GM12878 (cell line): Measurements from ENCODE around the gene MIER3. TPM values are rescaled to one million over a fixed set of nuclear protein-coding genes. Genes with fewer than 3 reads are reported as not detected.

Experiments used
- ATF7 ChIP-seq: fragments of 450-650 bp; IDR thresholded peaks from 2 replicates; pipeline ENCODE4 v1.6.1; 2016; ENCODE audit warnings: low read depth, mild to moderate bottlenecking
- EED ChIP-seq: sonication (generic); IDR thresholded peaks from 2 replicates; pipeline ENCODE4 v1.6.1; 2016; ENCODE audit warnings: antibody characterized with exemption, low read depth
- ETV6 ChIP-seq, 2 experiments: fragments of 450-650 bp in 1 of 2; IDR thresholded peaks in 1 of 2; conservative IDR thresholded peaks in 1 of 2; 2 replicates each; pipeline ENCODE4 v1.6.1; 2014; ENCODE audit warnings: antibody characterized with exemption in 1 of 2, borderline replicate concordance in 1 of 2, low read depth in 1 of 2, mild to moderate bottlenecking in 1 of 2, moderate library complexity in 1 of 2
- GABPA ChIP-seq: IDR thresholded peaks from 2 replicates; pipeline ENCODE4 v1.6.1; 2014; ENCODE audit warnings: antibody characterized with exemption, low read depth, mild to moderate bottlenecking, inconsistent platforms
- MXI1 ChIP-seq: fragments of 150-350 bp; IDR thresholded peaks from 2 replicates; pipeline ENCODE4 v1.6.1; 2011; ENCODE audit warnings: low read depth, mild to moderate bottlenecking, inconsistent platforms, low read length, improper control_type of control experiment
- NR2C1 ChIP-seq: fragments of 450-650 bp; IDR thresholded peaks from 2 replicates; pipeline ENCODE4 v1.6.1; 2017; ENCODE audit warnings: antibody characterized with exemption, mild to moderate bottlenecking, moderate library complexity
- POLR2A ChIP-seq: IDR thresholded peaks from 2 replicates; pipeline ENCODE4 v1.6.1; 2011; ENCODE audit warnings: low read depth, mild to moderate bottlenecking, low read length
- POLR2AphosphoS2 ChIP-seq: IDR thresholded peaks from 2 replicates; pipeline ENCODE4 v1.6.1; 2011; ENCODE audit warnings: low read depth, mild to moderate bottlenecking, low read length, improper control_type of control experiment, moderate library complexity
- POLR2AphosphoS5 ChIP-seq: IDR thresholded peaks from 2 replicates; pipeline ENCODE4 v1.6.1; 2011; ENCODE audit warnings: mild to moderate bottlenecking, low read length, inconsistent platforms
- RELB ChIP-seq: fragments of 450-650 bp; IDR thresholded peaks from 2 replicates; pipeline ENCODE4 v1.6.1; 2017; ENCODE audit warnings: low read depth, mild to moderate bottlenecking, moderate library complexity
- RUNX3 ChIP-seq: IDR thresholded peaks from 2 replicates; pipeline ENCODE4 v1.6.1; 2012; ENCODE audit warnings: low read length, inconsistent platforms
- SKIL ChIP-seq: fragments of 450-650 bp; IDR thresholded peaks from 2 replicates; pipeline ENCODE4 v1.6.1; 2017; ENCODE audit warnings: mild to moderate bottlenecking, low read depth, inconsistent platforms; ENCODE audit not compliant: poor library complexity, severe bottlenecking
- SMAD1 ChIP-seq: fragments of 450-650 bp; IDR thresholded peaks from 2 replicates; pipeline ENCODE4 v1.6.1; 2018; ENCODE audit warnings: mild to moderate bottlenecking, low read depth; ENCODE audit not compliant: partially characterized antibody
- SREBF1 ChIP-seq: IDR thresholded peaks from 2 replicates; pipeline ENCODE4 v1.6.1; 2012; ENCODE audit warnings: mild to moderate bottlenecking, low read length
- TCF12 ChIP-seq: IDR thresholded peaks from 2 replicates; pipeline ENCODE4 v1.6.1; 2011; ENCODE audit warnings: low read depth, mild to moderate bottlenecking, low read length
- ZBTB33 ChIP-seq: fragments of 450-650 bp; IDR thresholded peaks from 2 replicates; pipeline ENCODE4 v1.6.1; 2017; ENCODE audit warnings: mild to moderate bottlenecking
- ZBTB40 ChIP-seq: fragments of 450-650 bp; IDR thresholded peaks from 2 replicates; pipeline ENCODE4 v1.6.1; 2016; ENCODE audit warnings: mild to moderate bottlenecking, moderate library complexity, borderline replicate concordance
- polyA plus RNA-seq, 11 experiments: library from polyadenylated mRNA; depleted of rRNA in 4 of 11; unstranded in 6 of 11; stranded (reverse) in 5 of 11; fragments of >200 nt; fragmentation: Nextera tagmentation in 4 of 11; fragmentation: Illumina TruSeq in 1 of 11; extraction: Ambion mirVana in 4 of 11; extraction: Trizol in 1 of 11; gene quantifications; 1 replicate in 1 of 11; 2 replicates in 10 of 11; pipeline versions ENCODE4 v1.2.1 to v1.2.3, GENCODE V29; 2011 to 2016; ENCODE audit warnings: inconsistent platforms in 2 of 11, missing spikeins in 2 of 11, low read depth in 1 of 11
- total RNA-seq, 4 experiments: library from RNA; depleted of rRNA in 3 of 4; stranded (reverse); fragments of >200 nt in 3 of 4; fragmentation: Illumina TruSeq in 1 of 4; extraction: Trizol in 1 of 4; gene quantifications; 2 replicates each; pipeline versions ENCODE4 v1.2.1 to v1.2.3, GENCODE V29; 2013 to 2021

MIER3 gene
- total and polyA plus RNA-seq, 10 of the 15 experiments (the other 5 are each of a cell fraction or from before 2014, with no cell fraction given), result 2.9 to 14.6 (median 7.2) TPM

- TF ChIP-seq ZBTB33, result no peak
- TF ChIP-seq RUNX3, result peak; percentile 17; the same call in 1 of the 2 replicates
- peak; percentile 45; the same call in 1 of the 2 replicates for TF ChIP-seq GABPA
- peak; percentile 30 for TF ChIP-seq SKIL
- no peak for TF ChIP-seq POLR2AphosphoS2
- no peak for TF ChIP-seq SMAD1
- TF ChIP-seq ATF7, result 0 out of 2 replicates have a peak, but pooled peaks have one; percentile 6
- peak; percentile 22; the same call in 1 of the 2 replicates for TF ChIP-seq RELB
- no peak for TF ChIP-seq ETV6 (conservative IDR thresholded peaks at IDR 0.05 in 1 of 2, IDR thresholded peaks at IDR 0.05 in 1 of 2; ENCODE audit: borderline replicate concordance in 1 of 2, low read depth in 1 of 2)
- peak; percentile 61; the same call in 1 of the 2 replicates for TF ChIP-seq MXI1
- peak; percentile 59; the same call in 1 of the 2 replicates for TF ChIP-seq ZBTB40
- peak; percentile 13; the same call in 1 of the 2 replicates for TF ChIP-seq TCF12
- peak; percentile 33; the same call in 1 of the 2 replicates for TF ChIP-seq EED
- 0 out of 2 replicates have a peak, but pooled peaks have one; percentile 12 for TF ChIP-seq POLR2AphosphoS5
- TF ChIP-seq NR2C1, result no peak
- TF ChIP-seq POLR2A, result peak; percentile 56; the same call in 1 of the 2 replicates
- TF ChIP-seq SREBF1, result no peak
Observed at GRCh38 chr5:56910210-56910965, 41.5 kb downstream of the MIER3 start (continued).
